Smooth muscle cell (in vitro differentiated cells): ENCODE measurements around the gene AP1M1. TPM values are rescaled to one million over a fixed set of nuclear protein-coding genes. Genes with fewer than 3 reads are reported as not detected.

Experiments
- DNase-seq: peaks from one replicate; lab custom pipeline; 2025; ENCODE audit not compliant: unreplicated experiment; lab: John Stamatoyannopoulos, UW
- H2AFZ ChIP-seq: fragments of 200-600 bp; sonication (generic); 2 replicates; pipeline ENCODE4 v1.6.0; 2016; ENCODE audit warnings: antibody characterized with exemption, low read depth, mild to moderate bottlenecking
- H3F3A ChIP-seq: fragments of 200-600 bp; sonication (generic); 2 replicates; pipeline ENCODE4 v1.6.0; 2017; ENCODE audit warnings: antibody characterized with exemption, low read depth
- H3K27ac ChIP-seq: fragments of 200-600 bp; sonication (generic); 2 replicates; pipeline ENCODE4 v1.5.1; 2016; ENCODE audit warnings: low read depth, mild to moderate bottlenecking
- H3K27me3 ChIP-seq: fragments of 200-600 bp; sonication (generic); 2 replicates; pipeline ENCODE4 v1.6.1; 2016; ENCODE audit warnings: low read depth, mild to moderate bottlenecking
- H3K36me3 ChIP-seq: fragments of 200-600 bp; sonication (generic); 2 replicates; pipeline ENCODE4 v1.5.1; 2016; ENCODE audit warnings: low read depth
- H3K4me1 ChIP-seq: fragments of 200-600 bp; sonication (generic); 2 replicates; pipeline ENCODE4 v1.5.1; 2016; ENCODE audit warnings: low read depth
- H3K4me2 ChIP-seq: fragments of 200-600 bp; sonication (generic); 2 replicates; pipeline ENCODE4 v1.6.0; 2016; ENCODE audit warnings: mild to moderate bottlenecking
- H3K4me3 ChIP-seq: fragments of 200-600 bp; sonication (generic); 2 replicates; pipeline ENCODE4 v1.5.1; 2016; ENCODE audit warnings: mild to moderate bottlenecking
- H3K79me2 ChIP-seq: fragments of 200-600 bp; sonication (generic); 2 replicates; pipeline ENCODE4 v1.6.0; 2016; ENCODE audit warnings: low read depth, mild to moderate bottlenecking
- H3K9ac ChIP-seq: fragments of 200-600 bp; sonication (generic); 2 replicates; pipeline ENCODE4 v1.6.0; 2016; ENCODE audit warnings: low read depth
- H3K9me3 ChIP-seq: fragments of 200-600 bp; sonication (generic); replicated peaks from 2 replicates; pipeline ENCODE4 v1.5.1; 2016; ENCODE audit warnings: low read depth
- H4K20me1 ChIP-seq: fragments of 200-600 bp; sonication (generic); 2 replicates; pipeline ENCODE4 v1.6.0; 2016; ENCODE audit warnings: low read depth
- WGBS: methylation state at CpG from one replicate; pipeline ENCODE4 v1.1.7; 2016; ENCODE audit warnings: low lambda C conversion rate; 5-methylcytosine and 5-hydroxymethylcytosine counted together
- polyA plus RNA-seq: library from polyadenylated mRNA; unstranded; fragments of >200 nt; fragmentation: Nextera tagmentation; extraction: Ambion mirVana; gene quantifications from 2 replicates; pipeline ENCODE4 v1.2.1, GENCODE V29; 2016
- total RNA-seq: library from RNA; depleted of rRNA; stranded (reverse); fragments of >200 nt; gene quantifications from 2 replicates; pipeline ENCODE4 v1.2.3, GENCODE V29; 2014
- TF ChIP-seq, protein P1 (sequence below): fragments of 200-600 bp; sonication (generic); IDR thresholded peaks from 2 replicates; pipeline ENCODE4 v1.5.1; 2017; ENCODE audit warnings: borderline replicate concordance, mild to moderate bottlenecking, antibody characterized with exemption; ENCODE audit not compliant: insufficient read depth, poor library complexity, severe bottlenecking

Gene AP1M1
- total and polyA plus RNA-seq, 2 experiments from 2014 or later: 70.6 to 119 TPM

DNA sequence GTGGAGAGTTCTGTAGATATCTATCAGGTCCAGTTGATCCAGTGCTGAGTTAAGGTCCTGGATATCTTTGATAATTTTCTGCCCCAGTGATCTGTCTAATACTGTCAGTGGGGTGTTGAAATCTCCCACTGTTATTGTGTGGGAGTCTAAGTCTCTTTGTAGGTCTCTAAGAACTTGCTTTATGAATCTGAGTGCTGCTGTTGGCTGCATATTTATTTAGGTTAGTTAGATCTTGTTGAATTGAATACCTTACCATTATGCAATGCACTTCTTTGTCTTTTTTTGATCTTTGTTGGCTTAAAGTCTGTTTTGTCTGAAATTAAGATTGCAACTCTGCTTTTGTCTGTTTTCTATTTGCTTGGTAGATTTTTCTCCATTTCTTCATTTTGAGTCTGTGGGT lies 15.4 kb downstream of the AP1M1 start:
- Histone ChIP-seq H3K4me2 (no peak overlapping the region), H3K9ac (no peak overlapping the region), H3K4me3 (no peak overlapping the region), H3K27ac (no peak overlapping the region), H3K79me2 (peaks cover 40% of the 10 kb centered on the region), H2AFZ (no peak overlapping the region), H3K9me3 (no peaks in the 10 kb centered on the region), H4K20me1 (peaks cover 58% of the 10 kb centered on the region), H3K4me1 (no peaks in the 10 kb centered on the region), H3K27me3 (no peaks in the 10 kb centered on the region), H3F3A (no peaks in the 10 kb centered on the region), H3K36me3 (peaks cover 8% of the 10 kb centered on the region)
- TF ChIP-seq, protein P1, sequence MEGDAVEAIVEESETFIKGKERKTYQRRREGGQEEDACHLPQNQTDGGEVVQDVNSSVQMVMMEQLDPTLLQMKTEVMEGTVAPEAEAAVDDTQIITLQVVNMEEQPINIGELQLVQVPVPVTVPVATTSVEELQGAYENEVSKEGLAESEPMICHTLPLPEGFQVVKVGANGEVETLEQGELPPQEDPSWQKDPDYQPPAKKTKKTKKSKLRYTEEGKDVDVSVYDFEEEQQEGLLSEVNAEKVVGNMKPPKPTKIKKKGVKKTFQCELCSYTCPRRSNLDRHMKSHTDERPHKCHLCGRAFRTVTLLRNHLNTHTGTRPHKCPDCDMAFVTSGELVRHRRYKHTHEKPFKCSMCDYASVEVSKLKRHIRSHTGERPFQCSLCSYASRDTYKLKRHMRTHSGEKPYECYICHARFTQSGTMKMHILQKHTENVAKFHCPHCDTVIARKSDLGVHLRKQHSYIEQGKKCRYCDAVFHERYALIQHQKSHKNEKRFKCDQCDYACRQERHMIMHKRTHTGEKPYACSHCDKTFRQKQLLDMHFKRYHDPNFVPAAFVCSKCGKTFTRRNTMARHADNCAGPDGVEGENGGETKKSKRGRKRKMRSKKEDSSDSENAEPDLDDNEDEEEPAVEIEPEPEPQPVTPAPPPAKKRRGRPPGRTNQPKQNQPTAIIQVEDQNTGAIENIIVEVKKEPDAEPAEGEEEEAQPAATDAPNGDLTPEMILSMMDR: no peak
- DNase-seq: no peak

DNA sequence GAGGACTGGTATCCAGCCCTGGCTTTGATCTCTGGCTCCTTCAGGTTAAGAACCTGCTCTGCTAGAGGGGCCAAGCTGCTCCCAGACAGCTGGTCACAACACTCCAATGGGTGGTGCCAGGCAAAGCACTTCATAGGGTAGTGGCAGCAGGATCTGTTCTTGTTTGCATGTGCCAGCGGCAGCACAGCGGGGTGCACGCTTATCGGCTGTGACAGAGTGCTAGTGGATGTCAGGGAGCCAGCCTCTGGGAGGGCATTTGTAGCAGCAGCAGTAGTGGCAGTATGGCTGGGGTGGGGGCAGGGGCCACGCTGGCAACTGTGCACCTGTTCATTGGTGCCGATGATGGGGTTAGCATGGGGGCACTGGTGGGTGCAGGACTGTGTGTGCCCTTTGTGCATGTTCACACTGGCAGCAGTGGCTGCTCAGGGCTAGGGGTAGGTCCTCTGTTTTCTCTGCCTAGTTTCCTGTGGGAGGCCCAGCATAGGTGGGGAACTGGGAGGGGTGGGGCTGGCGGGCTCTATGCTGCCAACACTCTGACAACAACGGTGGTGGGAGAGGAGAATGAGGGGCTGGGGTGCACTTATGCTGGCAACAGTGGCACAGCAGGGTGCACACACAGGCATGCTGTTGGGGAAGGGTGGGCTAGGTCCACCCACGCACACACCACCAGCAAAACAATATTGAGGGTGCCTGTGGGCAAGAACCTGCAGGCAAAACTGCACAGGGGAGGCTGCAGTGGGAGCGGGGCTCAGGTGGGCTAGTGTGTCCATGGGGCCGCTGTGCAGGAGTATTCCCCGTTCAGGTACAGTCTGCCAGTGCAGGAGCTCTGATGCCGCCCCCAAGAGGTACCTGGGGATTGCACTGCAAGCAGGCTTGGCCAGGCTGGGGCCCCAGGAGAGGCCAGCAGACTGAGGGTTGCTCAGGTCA lies 19.3 kb downstream of the AP1M1 start:
- DNase-seq: no peak
- no peak overlapping the region for H3K4me3 ChIP-seq
- H3F3A ChIP-seq: no peaks in the 10 kb centered on the region
- H3K4me2 ChIP-seq: no peak overlapping the region
- no peak overlapping the region for H2AFZ ChIP-seq
- no peaks in the 10 kb centered on the region for H3K4me1 ChIP-seq
- peaks cover 40% of the 10 kb centered on the region for H3K79me2 ChIP-seq
- no peak overlapping the region for H3K27ac ChIP-seq
- TF ChIP-seq, protein P1: no peak
- H3K36me3 ChIP-seq: peaks cover 16% of the 10 kb centered on the region
- 93% methylated on average over 13 of the region's 13 CpGs for WGBS
- H4K20me1 ChIP-seq: peaks cover 65% of the 10 kb centered on the region
- no peak overlapping the region for H3K9ac ChIP-seq
- no peaks in the 10 kb centered on the region for H3K27me3 ChIP-seq
- no peaks in the 10 kb centered on the region for H3K9me3 ChIP-seq

DNA sequence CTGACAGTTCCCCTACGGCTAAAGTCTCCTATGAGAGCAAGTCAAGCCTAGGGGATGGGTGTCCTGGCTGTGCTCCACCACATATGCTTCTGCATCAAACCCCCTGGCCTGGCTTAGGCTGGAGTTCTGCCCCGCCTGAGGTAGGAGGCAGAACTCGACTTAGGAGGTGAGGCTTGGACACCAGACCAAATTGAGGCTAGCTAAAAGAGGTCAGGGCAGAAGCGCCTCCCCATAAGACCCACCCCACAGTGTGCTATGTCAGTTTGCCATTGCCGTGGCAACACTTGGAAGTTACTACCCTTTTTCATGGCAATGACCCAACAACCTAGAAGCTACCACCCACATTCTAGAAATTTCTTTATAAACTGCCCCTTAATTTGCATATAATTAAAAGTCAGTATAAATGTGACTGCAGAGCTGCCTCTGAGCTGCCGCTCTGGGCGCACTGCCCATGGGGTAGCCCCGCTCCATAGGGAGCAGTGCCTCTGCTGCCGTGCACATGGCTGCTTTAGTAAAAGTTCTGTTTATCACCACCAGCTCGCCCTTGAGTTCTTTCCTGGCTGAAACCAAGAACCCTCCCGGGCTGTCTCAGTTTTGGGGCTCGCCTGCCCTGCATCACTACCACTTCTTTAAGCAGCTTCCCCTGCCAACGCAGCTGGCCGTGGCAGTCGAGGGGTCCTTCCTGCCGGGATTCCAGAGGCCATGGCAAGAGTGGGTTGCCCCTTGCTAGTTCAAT lies 20.2 kb downstream of the AP1M1 start:
- Histone ChIP-seq H3K4me1 (no peaks in the 10 kb centered on the region), H2AFZ (no peak overlapping the region), H3K27ac (no peak overlapping the region), H3K4me3 (no peak overlapping the region), H3F3A (no peaks in the 10 kb centered on the region), H3K79me2 (peaks cover 32% of the 10 kb centered on the region), H3K36me3 (peaks cover 16% of the 10 kb centered on the region), H3K27me3 (no peaks in the 10 kb centered on the region), H3K9ac (no peak overlapping the region), H3K4me2 (no peak overlapping the region), H3K9me3 (no peaks in the 10 kb centered on the region), H4K20me1 (peaks cover 64% of the 10 kb centered on the region)
- TF ChIP-seq, protein P1: no peak
- no peak for DNase-seq
- 92% methylated on average over 16 of the region's 16 CpGs for WGBS
